GM19438 (cell line): ENCODE data around the gene AASDH.
"Not testable (repeated sequence)": the region's sequence is repeated elsewhere in the genome, so short reads cannot be mapped to it uniquely, and the experiment has no call there.

Experiments
- ATAC-seq: cut with Tn5 transposase; IDR thresholded peaks from one replicate; pipeline ENCODE4 v1.9.1; 2021; ENCODE audit warnings: low read depth; ENCODE audit not compliant: unreplicated experiment

The AASDH gene

DNA sequence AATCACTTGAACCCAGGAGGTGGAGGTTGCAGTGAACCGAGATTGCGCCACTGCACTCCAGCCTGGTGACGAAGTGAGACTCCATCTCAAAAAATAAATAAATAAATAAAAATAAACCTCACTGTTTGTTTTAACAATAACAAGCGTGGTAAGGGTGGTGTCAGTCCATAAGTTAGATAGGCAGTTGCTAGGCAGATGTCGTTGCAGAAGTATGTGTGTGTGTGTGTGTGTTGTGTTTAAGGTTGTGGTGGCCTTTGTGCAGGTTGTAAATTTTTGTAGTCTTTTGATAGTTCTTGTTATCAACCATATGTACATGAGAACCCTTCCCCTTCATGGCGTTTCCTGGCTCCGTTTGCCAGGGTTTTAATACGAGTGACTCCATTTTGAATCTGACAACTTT lies 4.0 kb upstream of the AASDH start:
- no peak for ATAC-seq

DNA sequence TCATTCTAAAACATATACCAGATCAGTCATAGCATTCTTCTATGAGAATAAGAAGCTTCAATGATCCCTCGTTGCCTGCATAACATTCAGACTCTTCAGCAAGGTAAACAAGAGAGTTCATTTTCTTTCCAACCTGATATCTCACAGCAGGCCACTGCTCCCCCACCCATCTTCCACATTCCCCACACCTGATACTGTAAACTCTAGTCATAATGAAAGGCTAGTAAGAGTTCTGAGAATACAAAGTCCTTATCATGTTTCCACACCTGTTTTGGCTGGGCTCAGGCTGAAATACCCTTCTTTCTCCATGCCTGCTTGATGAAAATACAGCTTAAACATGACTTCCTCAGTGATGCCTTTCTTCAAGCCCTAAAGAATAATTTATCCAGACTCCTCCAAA lies 2.3 kb upstream of the AASDH start:
- ATAC-seq = no peak

DNA sequence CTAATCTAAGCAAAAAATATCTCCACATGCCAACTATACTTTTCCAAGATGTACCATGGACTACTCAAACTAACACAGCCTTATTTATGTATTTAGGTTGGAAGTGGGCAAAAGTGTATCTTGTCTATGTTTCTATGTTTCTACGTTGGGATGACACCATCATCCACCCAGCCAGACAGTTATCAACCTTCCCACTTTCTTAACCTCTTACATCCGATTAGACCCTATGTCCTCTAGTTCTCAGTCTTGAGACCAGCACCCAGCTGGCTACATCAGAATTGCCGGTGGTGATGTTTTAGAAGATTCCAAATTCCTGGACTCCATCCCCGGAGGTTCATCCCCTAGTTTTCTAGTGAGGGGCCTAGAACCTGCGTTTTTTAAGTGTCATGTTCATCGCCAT lies 1.0 kb upstream of the AASDH start:
- no peak for ATAC-seq

DNA sequence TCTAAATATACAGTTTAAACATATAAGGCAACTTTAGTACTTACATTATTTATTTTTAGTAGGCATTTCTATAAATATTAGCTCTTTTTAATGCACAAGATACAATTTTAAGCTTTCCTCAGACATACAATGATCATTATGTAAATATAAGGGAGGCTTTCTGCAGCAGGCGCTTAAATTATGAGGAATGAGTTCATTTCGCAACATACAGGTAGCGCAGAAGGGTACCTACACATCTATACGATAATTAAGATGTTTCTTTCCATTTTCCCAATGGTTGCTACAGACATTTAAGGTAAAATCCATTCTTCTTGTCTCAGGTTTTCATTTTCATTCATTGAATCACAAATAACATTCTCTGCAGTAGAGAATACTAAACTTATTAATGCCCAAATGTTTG lies 1.2 kb downstream of the AASDH start:
- no peak for ATAC-seq

DNA sequence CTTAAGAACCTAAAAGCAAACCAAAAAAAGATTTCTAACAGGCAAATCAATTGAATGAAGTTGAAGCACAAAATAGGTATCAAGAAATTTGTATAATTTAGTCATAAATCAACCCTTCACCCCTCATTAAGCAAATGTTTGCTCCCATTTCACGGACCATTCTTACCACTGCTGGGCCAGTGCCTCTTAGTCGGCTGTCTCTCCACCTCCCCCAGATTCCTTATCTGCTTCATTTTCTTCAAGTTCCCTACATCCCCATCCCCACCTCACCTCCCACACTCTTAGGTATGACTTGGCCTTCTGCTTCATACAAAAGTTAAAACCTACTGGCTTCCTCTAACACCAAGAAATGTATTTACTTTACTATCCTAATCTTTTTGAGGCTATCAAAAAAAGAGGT lies 11.8 kb downstream of the AASDH start:
- ATAC-seq = no peak

DNA sequence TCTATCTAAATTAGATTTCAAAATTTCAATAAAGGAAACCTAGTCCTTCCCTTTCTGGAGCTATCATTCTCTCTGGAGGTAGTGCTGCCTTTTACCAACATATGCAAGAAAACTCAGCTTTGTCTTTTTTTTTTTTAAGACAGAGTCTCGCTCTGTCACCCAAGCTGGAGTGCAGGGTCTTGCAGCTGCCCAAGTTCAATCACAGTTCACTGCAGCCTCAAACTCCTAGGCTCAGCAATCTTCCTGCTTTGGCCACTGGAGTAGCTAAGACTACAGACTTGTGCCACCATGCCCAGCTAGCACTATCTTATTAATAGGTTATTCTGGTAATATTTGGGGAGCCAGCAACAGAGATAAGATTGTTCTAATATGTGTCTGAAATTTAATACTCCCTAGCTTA lies 12.3 kb downstream of the AASDH start:
- ATAC-seq = no peak

DNA sequence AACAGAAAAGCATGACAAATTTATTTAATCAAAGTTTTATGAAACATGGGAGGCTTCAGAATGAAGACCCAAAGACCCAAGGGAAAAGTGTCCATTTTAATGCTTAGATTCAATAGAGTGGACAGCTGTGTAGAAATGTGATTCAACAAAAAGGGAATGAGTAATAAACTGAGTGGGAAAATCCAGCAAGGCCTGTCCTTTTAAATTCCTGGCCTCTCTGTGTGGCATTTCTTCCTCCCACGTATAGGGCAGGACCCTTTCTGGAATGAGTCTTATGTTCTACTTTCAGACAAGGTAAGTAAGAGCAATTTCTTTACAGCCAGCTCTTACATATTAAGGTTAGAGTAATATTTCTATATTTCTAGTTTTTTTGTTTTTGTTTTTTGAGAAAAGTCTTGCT lies 14.5 kb downstream of the AASDH start:
- no peak for ATAC-seq

DNA sequence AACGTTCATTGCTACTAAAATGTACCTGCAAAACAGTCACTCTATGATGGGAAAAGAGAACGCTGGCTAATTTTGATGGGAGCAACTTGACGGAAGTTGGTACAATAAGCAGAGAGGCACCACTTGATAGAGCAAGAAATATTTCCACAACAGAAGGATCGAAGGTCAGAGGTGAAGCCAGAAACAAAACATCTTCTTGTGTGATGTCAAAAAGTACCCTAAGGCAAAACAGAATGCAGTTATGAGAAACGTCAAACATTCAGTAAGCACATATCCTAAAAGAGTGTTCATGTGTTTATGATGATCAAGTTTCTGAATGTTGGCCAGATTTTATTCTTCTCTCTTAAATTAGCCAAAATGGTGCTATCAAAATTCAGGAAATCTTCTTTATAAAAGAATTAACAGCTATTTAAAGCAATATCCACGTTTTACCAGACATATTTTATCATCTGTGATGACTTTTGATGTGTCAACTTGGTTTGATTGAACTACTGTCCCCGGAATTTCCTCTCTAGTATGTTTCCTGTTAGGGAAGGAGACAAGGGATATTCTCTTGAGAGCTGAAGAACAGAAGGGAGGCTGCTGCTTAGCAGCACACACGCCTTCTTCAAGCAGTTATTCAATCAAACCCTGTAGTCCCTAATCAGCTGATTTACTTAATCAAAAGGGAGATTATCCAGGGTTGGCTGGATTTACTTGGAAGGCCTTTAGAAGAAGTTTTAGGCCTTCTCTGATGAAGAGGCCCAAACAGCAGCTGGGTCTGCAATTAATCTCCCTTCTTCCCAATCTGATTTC lies 15.7 kb downstream of the AASDH start:
- no peak for ATAC-seq

DNA sequence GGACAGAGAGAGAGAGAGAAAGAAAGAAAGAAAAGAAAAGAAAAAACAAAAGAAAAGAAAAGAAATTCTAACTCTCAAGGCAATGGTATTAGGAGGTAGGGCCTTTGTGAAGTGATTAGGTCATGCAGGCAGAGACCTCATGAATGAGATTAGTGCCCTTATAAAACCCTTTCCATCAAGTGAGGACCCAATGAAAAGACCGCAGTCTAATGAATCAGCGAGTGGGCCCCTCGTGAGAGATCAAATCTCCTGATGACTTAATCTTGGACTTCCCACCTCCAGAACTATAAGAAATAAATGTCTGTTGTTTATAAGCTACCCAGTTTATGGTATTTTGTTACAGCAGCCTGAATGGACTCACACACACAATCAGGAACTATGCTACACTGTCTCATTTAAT lies 16.9 kb downstream of the AASDH start:
- no peak for ATAC-seq

DNA sequence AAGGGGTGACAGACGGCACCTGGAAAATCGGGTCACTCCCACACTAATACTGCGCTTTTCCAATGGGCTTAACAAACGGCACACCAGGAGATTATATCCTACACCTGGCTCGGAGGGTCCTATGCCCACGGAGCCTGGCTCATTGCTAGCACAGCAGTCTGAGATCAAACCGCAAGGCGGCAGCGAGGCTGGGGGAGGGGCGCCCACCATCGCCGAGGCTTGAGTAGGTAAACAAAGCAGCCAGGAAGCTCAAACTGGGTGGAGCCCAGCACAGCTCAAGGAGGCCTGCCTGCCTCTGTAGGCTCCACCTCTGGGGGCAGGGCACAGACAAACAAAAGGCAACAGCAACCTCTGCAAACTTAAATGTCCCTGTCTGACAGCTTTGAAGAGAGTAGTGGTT lies 24.3 kb downstream of the AASDH start:
- ATAC-seq = not testable (repeated sequence)

DNA sequence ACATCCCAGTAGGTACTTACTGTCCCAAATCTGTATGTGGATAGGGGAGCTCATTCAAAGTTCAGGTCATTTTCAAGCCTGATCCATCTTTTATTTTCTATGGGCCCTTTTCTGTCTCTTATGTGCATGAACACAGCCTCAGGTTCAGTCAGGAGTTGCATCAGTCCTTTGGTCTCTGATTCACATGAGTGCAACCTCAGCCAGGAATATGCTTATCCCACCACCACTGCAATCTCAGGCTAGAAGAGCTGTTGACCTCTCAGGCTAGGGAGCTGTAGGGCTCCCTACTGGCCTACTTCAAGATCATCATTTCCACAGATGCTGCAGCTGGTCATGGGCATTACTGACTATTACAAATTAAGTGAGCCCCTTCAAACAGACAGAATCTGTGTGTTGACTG lies 27.2 kb downstream of the AASDH start:
- ATAC-seq = no peak

DNA sequence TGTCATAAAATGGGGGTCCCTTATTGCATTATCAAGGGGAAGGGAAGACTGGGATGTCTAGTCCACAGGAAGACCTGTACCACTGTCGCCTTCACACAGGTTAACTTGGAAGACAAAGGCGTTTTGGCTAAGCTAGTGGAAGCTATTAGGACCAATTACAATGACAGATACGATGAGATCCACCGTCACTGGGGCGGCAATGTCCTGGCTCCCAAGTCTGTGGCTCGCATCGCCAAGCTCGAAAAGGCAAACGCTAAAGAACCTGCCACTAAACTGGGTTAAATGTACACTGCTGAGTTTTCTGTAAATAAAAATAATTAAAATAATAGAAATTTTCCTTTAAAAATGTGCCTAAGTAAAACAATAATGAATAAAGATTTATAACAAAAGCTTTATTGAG lies 30.6 kb downstream of the AASDH start:
- ATAC-seq = no peak

DNA sequence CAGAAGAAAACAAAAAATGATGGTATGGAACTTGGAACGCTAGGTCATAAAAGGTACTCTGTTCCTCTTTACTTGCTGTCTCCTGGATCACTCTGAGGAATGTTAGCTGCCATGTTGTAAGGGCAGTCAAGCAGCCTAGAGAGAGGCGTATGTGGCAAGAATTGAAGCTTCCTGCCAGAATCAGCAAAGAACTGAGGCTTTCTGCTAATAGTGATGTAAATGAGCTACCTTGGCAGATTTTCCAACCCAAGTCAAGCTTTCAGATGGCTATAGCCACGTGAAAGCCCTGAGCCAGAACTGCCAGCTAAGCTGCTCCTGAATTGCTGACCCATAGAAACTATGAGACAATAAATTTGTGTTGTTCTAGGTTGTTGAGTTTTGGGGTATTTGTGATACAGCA lies 38.7 kb downstream of the AASDH start:
- no peak for ATAC-seq

DNA sequence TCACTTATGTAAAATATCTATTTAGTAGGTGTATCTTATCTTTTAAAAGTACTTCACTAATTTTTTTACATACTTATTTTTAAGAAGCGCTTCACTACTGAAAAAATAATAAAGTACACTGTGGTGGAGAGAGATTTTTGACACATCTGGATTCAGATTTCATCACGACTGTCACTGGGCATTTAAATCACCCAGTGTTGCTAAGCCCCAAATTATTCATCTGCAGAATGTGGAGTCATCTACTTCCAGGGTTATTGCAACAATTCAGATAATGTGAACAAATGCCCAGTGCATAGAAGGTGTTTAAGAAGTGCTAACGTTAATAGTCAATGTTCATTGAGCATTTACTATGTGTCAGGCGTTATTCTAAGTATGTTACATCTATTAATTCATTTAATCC lies 41.8 kb downstream of the AASDH start:
- ATAC-seq = no peak

DNA sequence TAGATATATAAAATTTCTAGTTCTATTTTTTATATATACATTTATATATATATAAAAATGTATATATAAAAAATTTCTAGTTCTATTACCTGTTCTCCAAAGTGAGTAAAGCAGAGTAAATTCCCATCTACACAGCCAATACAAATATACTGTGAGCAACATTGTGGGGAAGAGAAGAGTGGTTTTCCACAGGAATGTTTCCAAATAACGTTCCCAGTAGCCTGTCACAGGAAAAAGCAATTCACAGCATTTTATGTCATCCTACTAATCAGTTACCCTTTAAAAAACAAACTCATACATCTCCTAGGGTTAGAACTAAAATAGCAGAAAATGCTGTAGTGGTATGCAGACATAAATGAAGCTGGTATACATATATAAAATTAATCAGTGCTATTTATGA lies 44.5 kb downstream of the AASDH start:
- ATAC-seq = no peak

DNA sequence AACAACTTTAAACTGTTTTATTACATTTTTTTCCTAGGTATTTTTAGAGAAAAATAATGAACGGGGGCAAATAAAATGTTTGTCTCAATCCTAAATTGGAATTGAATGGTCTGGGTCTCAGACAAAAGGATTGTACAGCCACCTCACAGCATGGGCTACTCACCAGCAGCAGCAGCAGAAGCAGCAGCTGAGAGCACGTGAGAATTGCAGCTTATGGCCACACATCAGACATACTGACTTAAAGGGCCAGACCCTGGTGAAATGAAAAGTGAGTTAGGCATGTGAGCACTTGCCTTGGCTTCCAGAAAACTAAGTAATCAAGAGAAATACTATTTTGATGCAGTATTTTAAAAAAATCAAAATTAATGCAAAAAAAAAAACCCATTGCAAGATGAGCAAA lies 56.6 kb downstream of the AASDH start:
- ATAC-seq = no peak

DNA sequence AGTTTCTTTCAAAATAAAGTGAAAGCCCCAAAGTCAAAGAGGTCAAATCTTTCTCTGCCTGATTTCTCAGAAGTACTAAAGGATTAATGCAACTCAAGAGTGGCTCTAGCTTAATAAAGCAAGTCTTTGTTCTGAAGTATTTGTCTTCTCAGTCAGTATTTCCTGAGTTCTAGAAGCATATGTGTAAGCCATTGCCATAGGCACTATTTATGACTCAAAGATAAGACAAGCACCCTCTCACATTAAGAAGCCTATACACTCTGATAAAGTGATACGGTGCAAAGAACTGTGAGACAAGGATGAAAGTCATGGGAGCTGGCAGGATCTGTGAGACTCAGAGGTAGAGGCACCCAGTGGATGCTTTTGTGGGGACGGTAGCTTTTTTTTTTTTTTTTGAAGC lies 60.9 kb downstream of the AASDH start:
- ATAC-seq = no peak

DNA sequence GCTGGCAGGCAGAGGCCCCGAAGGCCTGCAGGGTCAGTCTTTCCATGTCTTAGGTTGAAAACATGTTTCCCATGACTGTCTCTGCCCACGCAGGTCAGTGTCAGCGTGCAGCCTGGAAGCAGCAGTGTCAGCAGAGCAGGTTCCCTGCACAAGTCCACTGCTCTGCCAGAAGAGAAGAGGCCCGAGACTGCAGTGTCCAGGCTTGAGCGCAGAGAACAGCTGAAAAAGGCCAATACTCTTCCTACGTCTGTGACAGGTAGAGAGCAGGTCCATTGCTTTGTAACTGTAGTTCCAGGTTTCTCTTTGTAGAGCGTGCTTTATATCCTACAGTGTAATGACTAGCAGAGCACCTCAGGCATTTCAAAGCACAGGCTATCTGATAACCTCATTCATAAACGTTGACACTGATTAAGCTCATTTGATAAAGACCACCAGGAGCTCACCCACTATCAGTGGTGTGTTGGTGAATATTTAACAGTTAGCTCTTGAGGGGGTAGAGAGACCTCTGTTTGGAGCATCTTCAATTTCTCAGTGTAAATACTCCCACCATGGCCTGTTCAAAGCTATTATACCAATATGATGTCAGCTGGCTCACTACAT lies 63.2 kb downstream of the AASDH start:
- no peak for ATAC-seq

DNA sequence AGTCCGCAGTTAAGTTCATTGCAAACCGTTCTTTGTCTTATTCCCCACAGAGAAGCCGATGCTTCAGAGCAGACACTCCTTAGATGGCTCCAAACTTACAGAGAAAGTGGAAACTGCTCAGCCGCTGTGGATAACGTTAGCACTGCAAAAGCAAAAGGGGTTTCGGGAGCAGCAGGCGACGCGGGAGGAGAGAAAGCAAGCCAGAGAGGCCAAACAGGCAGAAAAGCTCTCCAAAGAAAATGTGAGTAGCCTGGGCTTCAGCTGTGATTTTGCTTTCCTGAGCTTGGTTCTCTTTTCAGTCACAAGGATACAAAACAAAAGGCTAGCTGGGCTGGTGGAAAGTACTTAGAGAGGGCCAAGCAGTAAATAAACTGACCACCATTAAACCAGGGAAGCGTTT lies 64.0 kb downstream of the AASDH start:
- no peak for ATAC-seq

DNA sequence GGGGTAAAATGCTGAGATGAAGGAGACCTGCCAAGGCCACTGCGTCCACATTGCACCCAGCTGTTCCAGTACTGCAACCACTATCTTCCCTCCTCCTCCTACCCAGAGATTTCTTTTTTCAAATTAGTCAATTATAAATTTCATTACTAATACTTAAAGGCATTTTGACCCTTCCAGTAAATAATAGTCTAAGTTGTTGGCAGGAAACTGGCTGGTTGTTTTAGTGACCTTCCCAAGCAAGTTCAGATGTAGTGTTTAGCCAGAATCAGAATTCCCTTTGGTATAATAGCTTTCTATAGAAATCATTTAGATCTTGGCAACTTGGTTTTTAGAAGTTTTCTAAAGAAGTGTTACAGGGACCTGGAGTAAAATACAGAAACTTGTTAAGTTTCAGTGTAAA lies 66.0 kb downstream of the AASDH start:
- no peak for ATAC-seq

DNA sequence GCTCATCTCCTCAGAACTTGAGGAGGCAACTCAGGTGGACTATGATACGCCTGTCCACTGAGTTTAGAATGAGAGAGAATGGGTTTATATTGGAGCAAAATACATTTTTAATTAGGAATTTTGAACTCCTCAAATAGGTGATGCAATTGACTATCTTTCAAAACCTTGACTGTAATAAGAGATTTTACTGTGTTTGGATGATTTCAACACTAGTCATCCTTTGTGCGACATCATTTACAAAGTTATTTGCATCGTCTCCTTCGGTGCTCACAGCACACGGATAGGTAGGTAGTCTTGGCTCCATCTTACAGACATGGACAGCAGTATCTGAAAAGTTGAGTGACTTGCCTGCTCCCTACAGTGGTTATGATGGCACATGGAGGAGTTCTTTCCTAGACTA lies 67.0 kb downstream of the AASDH start:
- no peak for ATAC-seq

DNA sequence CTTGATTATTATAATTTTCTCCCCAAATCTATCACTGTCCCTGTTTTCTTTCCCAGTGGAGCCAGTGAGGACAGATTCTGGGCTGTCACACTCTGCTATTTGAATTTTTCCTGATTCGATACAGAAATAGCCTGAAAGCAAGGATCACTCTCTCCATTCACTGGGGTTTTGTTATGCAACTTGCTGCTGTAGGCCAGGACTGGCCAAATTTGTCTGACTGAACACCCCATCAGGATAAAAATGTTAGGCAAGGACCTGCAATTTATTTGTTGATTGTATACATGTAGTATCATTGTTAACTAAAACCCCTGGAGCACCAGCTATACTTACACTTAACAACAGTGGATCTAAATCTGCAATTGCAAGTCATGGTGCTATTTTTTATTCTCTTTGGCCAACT lies 68.7 kb downstream of the AASDH start:
- ATAC-seq = no peak

DNA sequence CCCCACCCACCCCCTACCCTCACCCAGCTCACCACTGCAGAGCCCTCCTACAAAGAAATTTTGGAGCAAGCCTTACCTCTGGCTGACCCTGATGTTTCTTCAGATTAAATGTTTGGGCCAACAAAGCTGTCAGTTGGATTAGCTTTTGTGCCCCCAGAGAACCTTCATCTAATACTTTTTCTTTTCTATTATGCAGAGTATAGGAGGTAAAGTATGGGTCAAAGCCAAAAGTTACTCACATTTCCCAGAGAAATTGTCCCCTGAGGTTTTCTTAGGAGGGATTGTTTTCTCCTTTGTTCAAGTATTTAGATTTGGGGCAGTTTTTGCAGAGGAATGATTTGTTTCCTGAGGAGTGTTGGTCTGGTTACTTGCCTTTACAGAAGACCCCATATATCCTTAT lies 69.5 kb downstream of the AASDH start:
- ATAC-seq = no peak
